Body of pancreas (tissue), 4 donors: Measurements from ENCODE around the gene PLCB1. TPM values are rescaled to one million over a fixed set of nuclear protein-coding genes. Genes with fewer than 3 reads are reported as not detected.

Experiments
- ATAC-seq: fragments of 150-250 bp; one replicate; pipeline ENCODE4 v1.9.1; 2016
- DNase-seq, 4 donors: peaks; one replicate each; pipeline ENCODE4 v3.0.0-alpha.2; 2019
- H3K27ac ChIP-seq, 4 donors: fragments of 200-600 bp; sonication (generic); 1 replicate in 3 of 4; 2 replicates in 1 of 4; pipeline versions ENCODE4 v1.5.1 to v1.6.1; 2016 to 2019; ENCODE audit warnings: mild to moderate bottlenecking in 1 of 4, mixed read lengths in 1 of 4, moderate library complexity in 1 of 4
- H3K27me3 ChIP-seq, 2 donors: fragments of 200-600 bp; sonication (generic); one replicate each; pipeline ENCODE4 v1.6.0; 2016; ENCODE audit warnings: mild to moderate bottlenecking in 1 of 2
- H3K36me3 ChIP-seq, 2 donors: fragments of 200-600 bp; sonication (generic); replicated peaks in 1 of 2; 2 replicates each; pipeline ENCODE4 v1.5.1; 2016; ENCODE audit warnings: low read depth in 2 of 2; ENCODE audit not compliant: insufficient read depth in 1 of 2
- H3K4me1 ChIP-seq: fragments of 200-600 bp; sonication (generic); one replicate; pipeline ENCODE4 v1.6.0; 2016
- H3K4me3 ChIP-seq, 2 donors: fragments of 200-600 bp; sonication (generic); 1 replicate in 1 of 2; 2 replicates in 1 of 2; pipeline ENCODE4 v1.5.1; 2016 to 2019
- H3K9me3 ChIP-seq, 3 donors: fragments of 200-600 bp; sonication (generic); 1 replicate in 2 of 3; 2 replicates in 1 of 3; pipeline ENCODE4 v1.5.1; 2016
- CTCF ChIP-seq, 7 experiments: fragments of 450-650 bp in 4 of 7; fragments of 200-600 bp in 3 of 7; sonication (generic) in 3 of 7; IDR thresholded peaks; one replicate each; pipeline ENCODE4 v1.5.1; 2016 to 2019; ENCODE audit warnings: antibody characterized with exemption in 7 of 7
- POLR2A ChIP-seq, 3 donors: fragments of 450-650 bp; IDR thresholded peaks; one replicate each; pipeline ENCODE4 v1.6.1; 2016; ENCODE audit warnings: antibody characterized with exemption in 3 of 3, mild to moderate bottlenecking in 2 of 3
- WGBS, 2 donors: methylation state at CpG; one replicate each; pipeline ENCODE4 v1.1.5; 2017; 5-methylcytosine and 5-hydroxymethylcytosine counted together
- intact Hi-C: fragments of 100-400 bp; cut with DNase I; formaldehyde crosslinking; loops from one replicate; pipeline ENCODE4 v1.15.1; 2023
- total RNA-seq, 2 donors: library from RNA; depleted of rRNA; stranded (reverse); fragments of >200 nt; gene quantifications; one replicate each; pipeline ENCODE4 v1.1.0, GENCODE V29; 2016

PLCB1 gene
- total RNA-seq, 2 donors from 2014 or later: 32.9 to 46.1 TPM

- 35 to 54% methylated on average over 3 of the region's 3 CpGs for WGBS, 2 donors
- no peak overlapping the region for H3K27ac ChIP-seq
Observed at GRCh38 chr20:8219403-8219802, 87.3 kb downstream of the PLCB1 start.

GRCh38 chr20:8220716-8221115 lies 88.7 kb downstream of the PLCB1 start:
- DNase-seq: peak in 1 of 4 donors; percentile 47
- Histone ChIP-seq H3K4me3 (no peak overlapping the region), H3K27me3 (no peaks in the 10 kb centered on the region), H3K4me1 (peaks cover 8% of the 10 kb centered on the region), H3K27ac (no peak overlapping the region), H3K9me3 (no peaks in the 10 kb centered on the region), H3K36me3 (no peaks in the 10 kb centered on the region)
- no peak for TF ChIP-seq POLR2A (IDR thresholded peaks at IDR 0.05)
- no peak for TF ChIP-seq CTCF (IDR thresholded peaks at IDR 0.05)
- intact Hi-C loops: no loop called here
- WGBS, 2 donors: 34 to 45% methylated on average over 1 of the region's 1 CpG
- ATAC-seq: no peak

More at GRCh38 chr20:8219403-8219802, 87.3 kb downstream of the PLCB1 start:
- no peak for DNase-seq
- intact Hi-C loops: no loop called here
- Histone ChIP-seq H3K4me1 (peaks cover 3% of the 10 kb centered on the region), H3K27me3 (no peaks in the 10 kb centered on the region), H3K4me3 (no peak overlapping the region), H3K9me3 (no peaks in the 10 kb centered on the region), H3K36me3 (no peaks in the 10 kb centered on the region)
- TF ChIP-seq CTCF (IDR thresholded peaks at IDR 0.05) (no peak), POLR2A (IDR thresholded peaks at IDR 0.05) (no peak)
- ATAC-seq: no peak

GRCh38 chr20:8221887-8222419 lies 89.9 kb downstream of the PLCB1 start:
- Histone ChIP-seq H3K9me3 (no peaks in the 10 kb centered on the region), H3K27ac (no peak overlapping the region), H3K36me3 (no peaks in the 10 kb centered on the region), H3K27me3 (no peaks in the 10 kb centered on the region), H3K4me1 (peaks cover 18% of the 10 kb centered on the region), H3K4me3 (no peak overlapping the region)
- intact Hi-C loops: no loop called here
- ATAC-seq (no peak), DNase-seq (no peak)
- WGBS, 2 donors: 85 to 94% methylated on average over 3 of the region's 3 CpGs
- no peak for TF ChIP-seq CTCF (IDR thresholded peaks at IDR 0.05)
- TF ChIP-seq POLR2A (IDR thresholded peaks at IDR 0.05): no peak

- TF ChIP-seq CTCF (IDR thresholded peaks at IDR 0.05): no peak
- TF ChIP-seq POLR2A (IDR thresholded peaks at IDR 0.05): no peak
- Histone ChIP-seq H3K27me3 (no peaks in the 10 kb centered on the region), H3K4me1 (peaks cover 28% of the 10 kb centered on the region), H3K36me3 (no peaks in the 10 kb centered on the region), H3K9me3 (no peaks in the 10 kb centered on the region), H3K27ac (no peak overlapping the region), H3K4me3 (no peak overlapping the region)
- WGBS, 2 donors: 60 to 61% methylated on average over 2 of the region's 2 CpGs
- ATAC-seq (no peak), DNase-seq (no peak)
- intact Hi-C loops: no loop called here
Observed at GRCh38 chr20:8223091-8223870, 91.2 kb downstream of the PLCB1 start.
